ENCODE data around the gene TYW3. TPM values are rescaled to one million over a fixed set of nuclear protein-coding genes. Genes with fewer than 3 reads are reported as not detected.

Gene TYW3
- polyA plus RNA-seq (2014; cell fraction: cytosol; rRNA removed): 10.7 and 11.3 TPM in 2 replicates
- polyA plus RNA-seq (2014; cell fraction: nucleus; rRNA removed): 8.7 and 11.0 TPM in 2 replicates

GRCh38 chr1:74732960-74733603 is at the start of gene TYW3, which contains the start of gene CRYZ:
TYW3 (plus strand) TSS chr1:74733152; CDS start chr1:74733245, 93 bp downstream.
CRYZ (minus strand) TSS chr1:74733050; CDS start chr1:74724821, 8,229 bp downstream.
- DNase-seq (ENCODE audit: low spot score): peak; percentile 88

- no peak for DNase-seq (ENCODE audit: low spot score)
Observed at GRCh38 chr1:74683656-74684055, 49.3 kb upstream of the TYW3 start.

GRCh38 chr1:74684301-74684700 is 48.7 kb upstream of the TYW3 start:
- no peak for DNase-seq (ENCODE audit: low spot score)

DNA sequence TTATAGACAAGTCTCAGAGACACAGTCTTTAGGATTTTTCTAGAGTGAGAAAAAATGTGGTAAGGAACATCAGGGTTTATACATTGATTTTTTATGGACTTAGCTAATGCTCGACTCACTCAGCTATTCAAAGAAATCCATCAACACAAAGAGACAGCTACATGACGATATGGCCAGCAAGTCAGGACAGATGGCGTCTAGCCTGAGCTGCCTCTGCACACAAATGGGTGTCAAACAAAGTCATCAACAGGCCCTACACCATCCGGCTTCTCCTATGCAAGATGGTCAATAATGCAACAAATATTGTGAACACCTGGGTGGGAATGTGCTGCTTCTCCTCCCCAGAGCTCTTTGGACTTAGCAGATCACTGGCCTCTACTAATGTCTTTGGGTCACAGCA is 46.0 kb upstream of the TYW3 start:
- DNase-seq (ENCODE audit: low spot score): no peak

GRCh38 chr1:74689621-74690363 is 43.2 kb upstream of the TYW3 start:
- DNase-seq (ENCODE audit: low spot score): peak; percentile 68

- DNase-seq (ENCODE audit: low spot score): no peak
Observed at GRCh38 chr1:74690364-74690696, 42.6 kb upstream of the TYW3 start.

DNA sequence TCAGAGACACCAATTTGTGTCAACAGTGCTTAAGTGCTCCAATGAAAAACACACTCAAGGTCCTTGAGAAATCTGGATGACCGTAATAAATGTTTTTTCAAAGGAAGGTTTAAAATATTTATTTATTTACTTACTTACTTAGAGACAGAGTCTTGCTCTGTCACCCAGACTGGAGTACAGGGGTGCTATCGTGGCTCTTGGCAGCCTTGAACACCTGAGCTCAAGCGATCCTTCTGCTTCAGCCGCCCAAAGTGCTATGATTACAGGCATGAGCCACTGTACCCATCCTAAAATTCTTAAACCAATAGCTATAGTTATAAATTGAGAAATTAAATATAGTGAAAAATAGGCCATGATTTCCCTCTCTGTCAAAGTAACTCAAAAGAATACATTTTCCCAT is 42.0 kb upstream of the TYW3 start:
- no peak for DNase-seq (ENCODE audit: low spot score)

DNA sequence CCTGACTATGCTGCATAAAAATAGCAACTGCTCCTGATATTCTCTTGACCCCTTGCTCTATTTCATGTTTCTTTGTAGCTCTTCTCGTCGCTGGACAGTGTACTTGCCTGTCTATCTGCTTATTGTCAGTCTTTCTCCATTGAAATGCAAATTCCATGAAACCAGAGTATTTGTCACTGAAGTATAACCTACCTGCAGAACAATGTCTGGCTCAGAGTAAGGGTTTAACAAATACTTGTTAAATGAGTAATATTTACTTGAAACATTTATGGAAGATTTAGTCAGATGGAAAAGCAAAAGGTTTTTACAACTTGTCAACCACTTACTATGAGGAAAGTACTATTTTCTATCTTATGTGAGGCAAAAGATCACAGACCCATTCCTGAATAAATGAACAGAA is 39.5 kb upstream of the TYW3 start:
- no peak for DNase-seq (ENCODE audit: low spot score)

- DNase-seq (ENCODE audit: low spot score): no peak
Observed at GRCh38 chr1:74697832-74698231, 35.1 kb upstream of the TYW3 start.

DNA sequence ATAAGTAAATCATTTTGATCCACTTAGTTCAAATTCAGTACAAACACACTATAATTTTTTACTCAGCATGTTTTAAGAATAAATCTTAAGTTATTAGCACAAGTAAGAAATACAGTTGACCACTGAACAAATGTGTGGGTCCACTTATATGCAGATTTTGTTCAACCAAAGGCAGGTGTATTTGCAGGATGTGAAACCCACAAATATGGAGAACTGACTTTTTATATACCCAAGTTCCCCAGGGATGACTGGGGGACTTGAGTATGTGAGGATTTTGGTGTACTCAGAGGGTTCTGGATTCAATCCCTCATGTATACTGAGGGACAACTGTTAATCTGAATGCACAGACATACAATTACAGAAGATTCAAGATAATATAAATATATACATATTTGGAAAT is 33.6 kb upstream of the TYW3 start:
- DNase-seq (ENCODE audit: low spot score): no peak

GRCh38 chr1:74703386-74704182 is 29.4 kb upstream of the TYW3 start:
- no peak for DNase-seq (ENCODE audit: low spot score)

DNA sequence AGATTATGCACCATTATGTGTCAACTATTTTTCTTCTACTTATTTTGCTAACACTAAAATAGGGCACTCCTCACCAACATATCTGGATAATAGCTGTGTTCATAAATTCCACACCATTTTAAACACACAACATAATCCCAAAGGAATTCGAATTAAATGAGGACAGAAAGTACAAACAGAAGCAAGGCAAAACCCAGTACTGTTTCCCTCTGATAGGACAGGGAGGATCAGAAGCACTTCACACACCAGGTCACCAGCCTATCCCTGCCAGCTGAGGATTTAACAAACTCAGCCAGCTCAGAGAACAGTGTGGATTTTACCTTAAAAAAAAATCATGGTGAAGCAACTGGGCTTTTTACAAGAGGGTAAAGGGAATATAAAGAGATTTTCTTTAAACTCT is 20.1 kb upstream of the TYW3 start:
- DNase-seq (ENCODE audit: low spot score): no peak

GRCh38 chr1:74713849-74714248 is 19.1 kb upstream of the TYW3 start:
- DNase-seq (ENCODE audit: low spot score): no peak

- DNase-seq (ENCODE audit: low spot score): no peak
Observed at GRCh38 chr1:74714429-74715235, 18.3 kb upstream of the TYW3 start.

DNA sequence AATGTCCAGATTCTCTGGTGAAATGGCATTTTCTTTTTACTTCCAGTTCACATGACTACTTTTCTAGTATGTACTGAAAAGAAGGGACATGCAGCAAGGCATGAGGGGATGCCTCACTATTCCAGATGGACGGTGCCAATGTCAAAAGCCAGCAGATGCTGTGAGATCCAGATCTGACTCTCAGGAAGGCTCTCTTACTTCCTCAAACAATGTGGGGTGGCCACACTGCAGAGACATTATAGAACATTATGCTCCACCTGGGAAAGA is 17.8 kb upstream of the TYW3 start:
- no peak for DNase-seq (ENCODE audit: low spot score)

- no peak for DNase-seq (ENCODE audit: low spot score)
Observed at GRCh38 chr1:74715806-74716205, 17.1 kb upstream of the TYW3 start.

DNA sequence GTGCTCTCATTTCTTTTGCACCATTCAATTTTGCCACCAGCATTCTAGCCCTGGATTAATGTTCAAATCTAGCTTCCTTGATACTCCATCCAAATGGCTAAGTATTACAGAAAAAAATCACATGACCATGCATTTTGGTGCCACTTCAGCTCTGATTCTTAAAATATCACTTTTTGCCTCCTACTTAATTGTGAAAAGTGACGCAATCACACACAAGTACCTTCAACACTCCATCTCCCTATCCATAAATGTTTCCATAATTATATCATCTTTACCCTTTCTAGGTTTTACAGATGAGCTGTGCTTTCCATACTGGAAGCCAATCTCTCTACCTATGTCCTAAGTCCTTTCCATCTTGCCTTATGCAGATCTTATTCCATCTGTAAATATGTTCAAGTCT is 16.1 kb upstream of the TYW3 start:
- no peak for DNase-seq (ENCODE audit: low spot score)

DNA sequence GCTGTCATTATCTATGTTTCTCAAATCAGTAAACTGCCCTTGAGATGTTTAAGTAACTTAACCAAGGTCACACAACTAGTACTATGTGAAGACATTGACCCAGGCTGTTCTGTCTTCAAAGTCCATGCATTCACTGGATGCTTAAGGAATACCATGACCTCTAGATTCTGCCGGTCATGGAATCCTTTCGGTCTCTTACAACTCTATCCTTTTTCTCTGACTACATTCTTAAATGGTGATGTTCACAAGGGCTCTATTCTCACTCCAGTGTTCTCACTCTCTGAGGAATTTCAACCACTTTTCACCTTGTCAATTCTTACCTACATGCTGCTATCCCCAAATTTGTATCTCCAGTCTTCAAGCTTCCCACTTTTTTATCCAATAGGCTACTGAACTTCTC is 15.3 kb upstream of the TYW3 start:
- DNase-seq (ENCODE audit: low spot score): no peak

- DNase-seq (ENCODE audit: low spot score): no peak
Observed at GRCh38 chr1:74726063-74726462, 6.9 kb upstream of the TYW3 start.

- no peak for DNase-seq (ENCODE audit: low spot score)
Observed at GRCh38 chr1:74728736-74729135, 4.2 kb upstream of the TYW3 start.

DNA sequence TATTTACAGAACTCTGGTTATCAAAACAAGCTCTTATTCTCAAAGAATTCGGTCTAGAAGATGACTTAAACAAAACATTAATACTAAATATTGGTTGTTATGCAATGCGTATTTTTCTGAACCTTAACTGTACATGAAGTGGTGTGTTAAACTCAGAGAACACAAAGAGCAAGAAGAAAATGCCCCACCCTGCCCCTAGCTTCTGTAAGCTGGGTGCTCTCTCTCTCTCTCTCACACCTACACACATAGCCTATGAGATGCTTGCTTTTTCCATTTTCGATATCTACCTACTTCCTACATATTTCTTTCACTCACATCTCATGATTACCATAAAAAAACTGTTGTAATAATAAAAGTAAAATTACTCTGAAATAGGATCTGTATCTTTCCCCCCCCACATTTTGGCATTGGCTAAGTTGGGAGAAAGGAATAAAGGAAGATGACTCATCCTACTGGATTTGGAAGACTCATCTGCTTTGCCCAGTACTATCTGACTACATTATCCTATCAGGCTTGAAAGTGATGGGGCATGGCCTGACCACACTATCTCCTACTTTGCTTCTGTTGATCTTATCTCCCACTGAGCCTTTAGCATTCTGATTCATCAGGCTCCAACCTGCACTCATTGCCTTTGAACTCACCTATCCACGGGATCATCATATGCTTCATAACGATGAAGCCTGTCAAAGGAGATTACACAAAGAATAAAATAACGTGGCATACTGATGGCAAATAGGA is 3.0 kb upstream of the TYW3 start:
- peak; percentile 68 for DNase-seq (ENCODE audit: low spot score)

Measured in SK-N-DZ (cell line).